GM12878 (cell line): ENCODE results near the gene STEAP1. TPM values are rescaled to one million over a fixed set of nuclear protein-coding genes. Genes with fewer than 3 reads are reported as not detected.

Experiments used
- ATAC-seq: fragments of 200-7000 bp; cut with Tn5 transposase; 3 replicates; pipeline ENCODE4 v1.9.1; 2020; ENCODE audit warnings: mild to moderate bottlenecking, moderate library complexity
- BruUV-seq: library from RNA; stranded (reverse); fragments of 400-500 nt; replicated peaks from 2 replicates; lab custom pipeline; 2021; lab: Mats Ljungman, UMichigan
- CTCF ChIA-PET: fragments of 300-600 bp; sonication (Branson Sonifier 250); formaldehyde crosslinking; extraction: SDS; loops from one replicate; lab custom pipeline; 2021; ENCODE audit warnings: inconsistent platforms; lab: Yijun Ruan, JAX
- POLR2A ChIA-PET: fragments of 350-600 bp; formaldehyde crosslinking; extraction: SDS; loops from one replicate; lab custom pipeline; 2021; ENCODE audit warnings: inconsistent platforms; lab: Charles Lee
- RAD21 ChIA-PET: fragments of 300-600 bp; sonication (Branson Sonifier 250); formaldehyde crosslinking; loops from one replicate; lab custom pipeline; 2023; ENCODE audit warnings: antibody characterized with exemption; ENCODE audit not compliant: unreplicated experiment; lab: Charles Lee
- SMC1A ChIA-PET: fragments of 300-600 bp; sonication (Branson Sonifier 250); formaldehyde crosslinking; loops from one replicate; lab custom pipeline; 2023; ENCODE audit not compliant: unreplicated experiment, uncharacterized antibody; lab: Charles Lee
- DNase-seq: peaks from one replicate; pipeline ENCODE4 v3.0.0-alpha.2; 2011; ENCODE audit warnings: low read depth, low spot score
- FAIRE-seq: peaks from 3 replicates; lab custom pipeline; 2011; peaks lifted over from hg19 to GRCh38; lab: Jason Lieb, UNC
- H2AFZ ChIP-seq: 2 replicates; pipeline ENCODE4 v1.6.0; 2011; ENCODE audit warnings: low read depth, low read length, control low read depth; ENCODE audit not compliant: control insufficient read depth
- H3K27ac ChIP-seq: 2 replicates; pipeline ENCODE4 v1.5.1; 2011; ENCODE audit warnings: control low read depth; ENCODE audit not compliant: control insufficient read depth, insufficient read depth
- H3K27me3 ChIP-seq, 2 experiments: replicated peaks in 1 of 2; 2 replicates each; pipeline versions ENCODE4 v1.6.0 to v1.6.1; 2011; ENCODE audit warnings: low read length in 1 of 2; ENCODE audit not compliant: control insufficient read depth in 2 of 2, insufficient read depth in 2 of 2
- H3K36me3 ChIP-seq, 2 experiments: 2 replicates each; pipeline ENCODE4 v1.5.1; 2011; ENCODE audit warnings: low read length in 1 of 2; ENCODE audit not compliant: control insufficient read depth in 2 of 2, insufficient read depth in 2 of 2
- H3K4me1 ChIP-seq: 2 replicates; pipeline ENCODE4 v1.6.1; 2011; ENCODE audit warnings: mild to moderate bottlenecking, low read length, moderate library complexity, mixed read lengths; ENCODE audit not compliant: control insufficient read depth, insufficient read depth
- H3K4me2 ChIP-seq: 2 replicates; pipeline ENCODE4 v1.6.0; 2011; ENCODE audit warnings: control low read depth; ENCODE audit not compliant: control insufficient read depth, insufficient read depth
- H3K4me3 ChIP-seq: fragments of 200-600 bp; sonication (generic); 2 replicates; pipeline ENCODE4 v1.5.1; 2016
- H3K79me2 ChIP-seq: 2 replicates; pipeline ENCODE4 v1.6.0; 2011; ENCODE audit warnings: low read length; ENCODE audit not compliant: control insufficient read depth, insufficient read depth
- H3K9ac ChIP-seq: 2 replicates; pipeline ENCODE4 v1.8.0; 2011; ENCODE audit warnings: low read length, control low read depth, mixed read lengths; ENCODE audit not compliant: control insufficient read depth, insufficient read depth
- H3K9me3 ChIP-seq: replicated peaks from 3 replicates; pipeline ENCODE4 v1.5.1; 2011; ENCODE audit warnings: mild to moderate bottlenecking, low read length; ENCODE audit not compliant: control insufficient read depth, insufficient read depth
- H4K20me1 ChIP-seq: 2 replicates; pipeline ENCODE4 v1.6.0; 2011; ENCODE audit not compliant: control insufficient read depth, insufficient read depth
- BCL3 ChIP-seq: IDR thresholded peaks from 2 replicates; pipeline ENCODE4 v1.6.1; 2011; ENCODE audit warnings: borderline replicate concordance, low read depth, mild to moderate bottlenecking, moderate library complexity, low read length; ENCODE audit not compliant: insufficient read depth, poor library complexity, severe bottlenecking
- CEBPB ChIP-seq, 2 experiments: fragments of 150-350 bp in 1 of 2; IDR thresholded peaks; 2 replicates each; pipeline ENCODE4 v1.6.1; 2012 to 2014; ENCODE audit warnings: low read depth in 2 of 2, low read length in 2 of 2, borderline replicate concordance in 1 of 2, inconsistent platforms in 1 of 2
- DPF2 ChIP-seq: fragments of 450-650 bp; IDR thresholded peaks from 2 replicates; pipeline ENCODE4 v1.6.1; 2017; ENCODE audit warnings: mild to moderate bottlenecking
- IKZF2 ChIP-seq, 2 experiments: fragments of 450-650 bp; IDR thresholded peaks; 2 replicates each; pipeline ENCODE4 v1.6.1; 2017; ENCODE audit warnings: mild to moderate bottlenecking in 2 of 2, moderate library complexity in 2 of 2
- MTA2 ChIP-seq: fragments of 450-650 bp; IDR thresholded peaks from 2 replicates; pipeline ENCODE4 v1.6.1; 2016; ENCODE audit warnings: low read depth, mild to moderate bottlenecking, moderate library complexity
- SPI1 ChIP-seq: IDR thresholded peaks from 2 replicates; pipeline ENCODE4 v1.6.1; 2011; ENCODE audit warnings: low read depth, mild to moderate bottlenecking, low read length, moderate library complexity, borderline replicate concordance; ENCODE audit not compliant: insufficient read depth
- in situ Hi-C: fragments of 300-500 bp; cut with MboI; formaldehyde crosslinking; loops from 9 replicates; pipeline ENCODE4 v1.14.3; 2018; ENCODE audit warnings: mixed read lengths
- intact Hi-C: fragments of 100-400 bp; cut with micrococcal nuclease; formaldehyde crosslinking; loops from one replicate; pipeline ENCODE4 v1.14.2; 2022; ENCODE audit not compliant: unreplicated experiment
- polyA plus RNA-seq, 11 experiments: library from polyadenylated mRNA; depleted of rRNA in 4 of 11; unstranded in 6 of 11; stranded (reverse) in 5 of 11; fragments of >200 nt; fragmentation: Nextera tagmentation in 4 of 11; fragmentation: Illumina TruSeq in 1 of 11; extraction: Ambion mirVana in 4 of 11; extraction: Trizol in 1 of 11; gene quantifications; 1 replicate in 1 of 11; 2 replicates in 10 of 11; pipeline versions ENCODE4 v1.2.1 to v1.2.3, GENCODE V29; 2011 to 2016; ENCODE audit warnings: inconsistent platforms in 2 of 11, missing spikeins in 2 of 11, low read depth in 1 of 11
- total RNA-seq, 4 experiments: library from RNA; depleted of rRNA in 3 of 4; stranded (reverse); fragments of >200 nt in 3 of 4; fragmentation: Illumina TruSeq in 1 of 4; extraction: Trizol in 1 of 4; gene quantifications; 2 replicates each; pipeline versions ENCODE4 v1.2.1 to v1.2.3, GENCODE V29; 2013 to 2021
- TF ChIP-seq, protein P1 (sequence below), 3 experiments: IDR thresholded peaks in 2 of 3; conservative IDR thresholded peaks in 1 of 3; 2 replicates each; pipeline ENCODE4 v1.5.1; 2011; ENCODE audit warnings: low read depth in 3 of 3, low read length in 3 of 3, mild to moderate bottlenecking in 3 of 3, control low read depth in 2 of 3, moderate library complexity in 2 of 3, inconsistent platforms in 1 of 3, mixed read lengths in 1 of 3; ENCODE audit not compliant: control insufficient read depth in 2 of 3, insufficient read depth in 1 of 3; ENCODE audit errors: extremely low read depth in 1 of 3

Gene STEAP1
- total and polyA plus RNA-seq, 10 of the 15 experiments (the other 5 are each of a cell fraction or from before 2014, with no cell fraction given), result 2.1 to 44.6 (median 4.6) TPM

DNA sequence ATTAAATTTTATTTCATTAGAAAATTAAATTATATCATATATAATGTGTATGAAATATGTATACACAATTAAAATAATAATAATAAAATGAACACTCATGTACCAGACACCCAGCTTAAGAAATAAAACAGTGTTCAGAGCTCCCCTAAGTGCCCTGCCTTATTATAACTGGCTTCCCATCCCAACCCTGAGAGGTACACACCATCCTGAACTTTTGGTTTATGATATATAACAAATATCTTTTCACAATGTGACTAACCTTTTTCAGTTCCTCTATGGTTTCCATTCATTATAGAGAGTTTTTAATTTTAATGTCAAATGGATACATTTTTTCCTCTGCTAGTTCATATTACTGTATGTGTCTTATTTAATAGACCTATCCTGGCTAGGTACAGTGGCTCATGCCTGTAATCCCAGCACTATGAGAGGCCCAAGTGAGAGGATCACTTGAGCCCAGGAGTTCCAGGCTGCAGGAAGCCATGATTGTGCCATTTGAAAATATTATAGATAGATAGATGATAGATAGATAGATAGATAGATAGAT lies 33.3 kb downstream of the STEAP1 start:
- no peak overlapping the region for H3K4me2 ChIP-seq
- ChIA-PET POLR2A (interaction anchor here (0.8 to 2.2 kb wide), 9 partner anchors 9 to 56 kb away, joined by 3 to 13 read pairs (median 7); partner anchors contain the start of gene STEAP2), CTCF (interaction anchor here (1.0 to 2.3 kb wide), 8 partner anchors 9 to 73 kb away, joined by 3 to 15 read pairs (median 4); partner anchors contain the start of gene STEAP2), RAD21 (interaction anchor here (0.5 to 4.3 kb wide), 15 partner anchors 9 to 159 kb away, joined by 3 to 19 read pairs (median 5); partner anchors contain the start of genes GTPBP10, STEAP1 and STEAP2), SMC1A (interaction anchor here (0.8 to 5.9 kb wide), 15 partner anchors 7 to 73 kb away, joined by 3 to 58 read pairs (median 5); partner anchors contain the start of genes STEAP1 and STEAP2)
- no TSS peak for BruUV-seq
- in situ Hi-C loops, result no loop called here
- H3K27ac ChIP-seq, result no peak overlapping the region
- no peaks in the 10 kb centered on the region for H3K4me1 ChIP-seq
- H3K4me3 ChIP-seq, result no peak overlapping the region
- intact Hi-C loops, result no loop called here
- no peaks in the 10 kb centered on the region for H4K20me1 ChIP-seq
- peaks cover 1% of the 10 kb centered on the region; the same call in 1 of the 3 replicates for H3K9me3 ChIP-seq
- peak; percentile 72 for ATAC-seq
- H3K79me2 ChIP-seq, result no peaks in the 10 kb centered on the region
- no peak overlapping the region for H2AFZ ChIP-seq
- DNase-seq, result no peak
- no peak for FAIRE-seq
- H3K36me3 ChIP-seq, result no peaks in the 10 kb centered on the region
- TF ChIP-seq, protein P1, sequence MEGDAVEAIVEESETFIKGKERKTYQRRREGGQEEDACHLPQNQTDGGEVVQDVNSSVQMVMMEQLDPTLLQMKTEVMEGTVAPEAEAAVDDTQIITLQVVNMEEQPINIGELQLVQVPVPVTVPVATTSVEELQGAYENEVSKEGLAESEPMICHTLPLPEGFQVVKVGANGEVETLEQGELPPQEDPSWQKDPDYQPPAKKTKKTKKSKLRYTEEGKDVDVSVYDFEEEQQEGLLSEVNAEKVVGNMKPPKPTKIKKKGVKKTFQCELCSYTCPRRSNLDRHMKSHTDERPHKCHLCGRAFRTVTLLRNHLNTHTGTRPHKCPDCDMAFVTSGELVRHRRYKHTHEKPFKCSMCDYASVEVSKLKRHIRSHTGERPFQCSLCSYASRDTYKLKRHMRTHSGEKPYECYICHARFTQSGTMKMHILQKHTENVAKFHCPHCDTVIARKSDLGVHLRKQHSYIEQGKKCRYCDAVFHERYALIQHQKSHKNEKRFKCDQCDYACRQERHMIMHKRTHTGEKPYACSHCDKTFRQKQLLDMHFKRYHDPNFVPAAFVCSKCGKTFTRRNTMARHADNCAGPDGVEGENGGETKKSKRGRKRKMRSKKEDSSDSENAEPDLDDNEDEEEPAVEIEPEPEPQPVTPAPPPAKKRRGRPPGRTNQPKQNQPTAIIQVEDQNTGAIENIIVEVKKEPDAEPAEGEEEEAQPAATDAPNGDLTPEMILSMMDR (IDR thresholded peaks at IDR 0.05 in 2 of 3, conservative IDR thresholded peaks at IDR 0.05 in 1 of 3; ENCODE audit: control insufficient read depth in 2 of 3, extremely low read depth in 1 of 3, insufficient read depth in 1 of 3, low read depth in 3 of 3, low read length in 3 of 3), result no peak
- TF ChIP-seq IKZF2 (IDR thresholded peaks at IDR 0.05) (peak in 1 of 2 experiments; percentile 29; a peak in 1 of 4 replicates), SPI1 (peak; percentile 22; the same call in 1 of the 2 replicates), DPF2 (0 out of 2 replicates have a peak, but pooled peaks have one; percentile 3), CEBPB (IDR thresholded peaks at IDR 0.05; ENCODE audit: borderline replicate concordance in 1 of 2, low read depth in 2 of 2, low read length in 2 of 2) (no peak), MTA2 (peak; percentile 27), BCL3 (no peak)
- H3K9ac ChIP-seq, result no peak overlapping the region
- H3K27me3 ChIP-seq, result no peaks in the 10 kb centered on the region
